ENCODE results near the gene LYRM2. TPM values are rescaled to one million over a fixed set of nuclear protein-coding genes. Genes with fewer than 3 reads are reported as not detected.

LYRM2 gene
- polyA plus RNA-seq, 3 donors, result 41.8 to 64.4 (median 43.0) TPM

DNA sequence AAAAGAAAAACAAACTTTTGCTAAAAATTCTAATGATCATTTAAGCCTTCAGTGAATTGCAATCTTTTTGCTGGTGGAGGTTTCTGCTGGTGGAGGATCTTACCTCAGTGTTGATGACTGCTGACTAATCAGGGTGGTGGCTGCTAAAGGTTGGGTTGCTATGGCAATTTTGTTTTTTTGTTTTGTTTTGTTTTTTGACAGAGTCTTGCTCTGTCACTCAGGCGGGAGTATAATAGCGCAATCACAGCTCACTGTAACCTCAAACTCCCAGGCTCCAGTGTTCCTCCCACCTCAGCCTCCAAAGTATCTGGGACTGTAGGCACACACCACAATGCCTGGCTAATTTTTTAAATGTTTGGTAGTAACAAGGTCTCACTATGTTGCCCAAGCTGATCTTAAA lies 110.9 kb downstream of the LYRM2 start:
- DNase-seq (ENCODE audit: extremely low read depth in 1 of 11, low read depth in 9 of 11, low spot score in 4 of 11), result no peak

DNA sequence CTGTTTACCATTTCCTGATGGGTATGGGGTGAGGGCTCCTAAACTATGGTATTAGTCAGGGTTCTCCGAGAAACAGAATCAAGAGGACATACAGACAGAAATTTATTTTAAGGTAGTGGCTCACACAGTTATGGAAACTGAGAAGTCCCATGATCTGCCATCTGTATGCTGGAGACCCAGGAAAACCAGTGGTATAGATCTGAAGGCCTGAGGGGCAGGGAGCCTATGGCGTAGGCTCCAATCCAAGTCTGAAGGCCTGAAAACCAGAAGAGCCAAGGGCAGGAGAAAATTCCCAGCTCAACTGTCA lies 112.0 kb downstream of the LYRM2 start:
- DNase-seq (ENCODE audit: extremely low read depth in 1 of 11, low read depth in 9 of 11, low spot score in 4 of 11), result no peak

DNA sequence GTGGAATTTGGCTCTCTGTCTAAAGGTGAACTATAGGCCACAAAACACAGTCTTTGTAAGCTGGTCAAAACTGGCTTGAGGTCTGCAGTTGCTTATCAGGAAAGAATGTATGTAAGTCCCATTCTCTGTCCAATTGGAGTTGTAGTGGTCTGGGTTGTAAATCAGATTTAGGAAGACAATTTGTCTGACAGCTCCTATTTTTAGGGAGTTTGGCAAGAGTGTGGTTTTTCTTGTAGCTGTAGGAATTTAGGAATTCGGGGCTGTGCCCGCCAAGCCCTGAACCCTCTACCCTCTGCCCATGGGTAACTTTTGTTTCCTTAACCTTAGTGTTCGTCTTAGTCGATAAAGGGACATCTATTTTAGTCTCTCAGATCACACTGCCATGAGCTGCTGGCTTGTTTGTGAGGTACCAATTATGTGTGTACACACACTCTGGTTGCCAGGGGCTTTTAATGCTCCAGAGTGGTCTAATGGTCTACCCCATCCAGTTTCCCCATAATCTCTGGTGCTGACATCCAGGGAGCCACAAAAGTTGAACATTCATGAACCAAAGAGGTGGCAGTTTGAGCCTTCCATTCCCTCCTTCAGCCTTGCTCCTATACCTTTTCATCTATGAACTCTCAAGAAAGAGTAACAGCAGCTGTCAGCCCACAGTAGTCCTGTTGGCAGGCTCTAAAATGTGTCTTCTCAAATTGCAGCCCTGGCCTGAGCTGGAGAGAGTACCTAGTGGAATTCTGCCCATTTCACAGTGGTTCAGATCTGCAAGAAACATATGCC lies 112.6 kb downstream of the LYRM2 start:
- no peak for DNase-seq (ENCODE audit: extremely low read depth in 1 of 11, low read depth in 9 of 11, low spot score in 4 of 11)

DNA sequence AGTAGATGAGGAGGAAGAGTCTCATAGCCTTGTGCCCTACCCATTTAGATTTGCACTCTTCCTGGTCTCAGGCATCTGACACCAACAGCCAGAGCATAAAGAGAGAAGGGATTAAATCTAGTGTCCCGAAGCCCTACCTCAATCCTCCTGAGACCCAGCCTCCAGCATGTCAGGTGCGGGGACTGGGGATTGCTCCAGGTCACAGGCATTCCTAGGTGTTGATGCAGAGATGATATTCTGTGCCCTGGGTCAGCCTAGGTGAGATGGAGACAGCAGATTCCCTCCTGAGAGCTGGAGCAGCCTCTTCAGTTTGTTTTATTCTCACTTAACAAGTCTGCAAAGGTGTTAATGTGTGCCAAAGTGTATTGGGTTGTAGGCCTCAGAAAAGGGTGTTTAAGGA lies 115.8 kb downstream of the LYRM2 start:
- no peak for DNase-seq (ENCODE audit: extremely low read depth in 1 of 11, low read depth in 9 of 11, low spot score in 4 of 11)

DNA sequence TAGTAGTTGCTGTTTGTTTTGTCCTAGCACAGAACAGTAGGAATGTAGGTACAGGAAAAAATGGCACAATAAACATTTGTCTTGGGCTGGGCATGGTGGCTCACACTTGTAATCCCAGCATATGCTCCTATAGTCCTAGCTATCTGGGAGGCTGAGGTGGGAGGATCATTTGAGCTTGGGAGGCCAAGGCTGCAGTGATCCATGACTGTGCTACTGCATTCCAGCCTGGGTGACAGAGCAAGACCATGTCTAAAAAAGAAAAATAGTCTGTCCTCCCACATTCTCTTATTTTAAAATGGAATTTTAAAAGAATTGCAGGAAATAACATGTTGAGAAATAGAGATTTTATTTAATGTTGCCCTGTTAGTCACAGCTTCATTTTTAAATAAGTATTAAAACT lies 117.8 kb downstream of the LYRM2 start:
- DNase-seq (ENCODE audit: extremely low read depth in 1 of 11, low read depth in 9 of 11, low spot score in 4 of 11), result no peak

DNA sequence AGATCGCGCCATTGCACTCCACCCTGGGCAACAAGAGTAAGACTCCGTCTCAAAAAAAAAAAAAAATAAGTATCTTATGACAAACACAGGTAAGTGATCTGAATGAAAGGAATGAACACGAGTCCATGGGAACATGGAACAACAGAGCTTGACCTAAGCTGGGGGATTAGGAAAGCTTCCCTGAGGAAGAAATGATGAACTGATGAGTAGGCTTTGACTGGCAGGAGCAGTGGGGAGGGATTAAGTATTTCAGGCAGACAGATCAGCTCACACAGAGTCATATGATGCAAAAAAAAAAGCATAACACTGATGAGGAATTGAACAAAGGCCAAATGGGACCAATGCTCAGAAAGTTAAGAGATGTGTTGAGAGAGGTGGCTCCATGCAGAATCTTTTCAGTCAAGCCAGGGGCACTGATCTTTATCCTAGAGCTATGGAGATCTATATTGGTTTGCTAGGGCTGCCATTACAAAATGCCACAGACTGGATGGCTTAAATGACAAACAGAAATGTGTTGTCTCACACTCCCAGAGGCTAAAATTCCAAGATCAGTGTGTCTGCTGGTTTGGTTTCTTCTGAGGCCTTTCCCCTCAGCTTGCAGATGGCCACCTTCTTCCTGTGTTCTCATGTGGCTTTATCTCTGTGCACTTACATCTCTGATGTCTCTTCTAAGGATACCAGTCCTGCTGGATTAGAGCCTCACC lies 120.0 kb downstream of the LYRM2 start:
- no peak for DNase-seq (ENCODE audit: extremely low read depth in 1 of 11, low read depth in 9 of 11, low spot score in 4 of 11)

Other genes with a start within 250 kb of the LYRM2 start
- 10 to 100 TPM; 26.4 to 36.8 (median 33.3) TPM for gene RRAGD, start 226.5 kb downstream of the LYRM2 start, polyA plus RNA-seq (ENCODE audit: insufficient read length in 3 of 3)
- 10 to 100 TPM; 23.4 to 44.8 (median 26.4) TPM for gene ANKRD6, start 205.6 kb downstream of the LYRM2 start, polyA plus RNA-seq (ENCODE audit: insufficient read length in 3 of 3)
- 10 to 100 TPM; 39.1 to 48.6 (median 47.6) TPM for gene MDN1, start 181.0 kb upstream of the LYRM2 start, polyA plus RNA-seq (ENCODE audit: insufficient read length in 3 of 3)
- 10 to 100 TPM; 22.1 to 26.6 (median 23.3) TPM for gene CASP8AP2, start 191.1 kb upstream of the LYRM2 start, polyA plus RNA-seq (ENCODE audit: insufficient read length in 3 of 3)